ENCODE data around the gene PCBP3.
"Not testable (repeated sequence)": the region's sequence is repeated elsewhere in the genome, so short reads cannot be mapped to it uniquely, and the experiment has no call there.

PCBP3 gene

DNA sequence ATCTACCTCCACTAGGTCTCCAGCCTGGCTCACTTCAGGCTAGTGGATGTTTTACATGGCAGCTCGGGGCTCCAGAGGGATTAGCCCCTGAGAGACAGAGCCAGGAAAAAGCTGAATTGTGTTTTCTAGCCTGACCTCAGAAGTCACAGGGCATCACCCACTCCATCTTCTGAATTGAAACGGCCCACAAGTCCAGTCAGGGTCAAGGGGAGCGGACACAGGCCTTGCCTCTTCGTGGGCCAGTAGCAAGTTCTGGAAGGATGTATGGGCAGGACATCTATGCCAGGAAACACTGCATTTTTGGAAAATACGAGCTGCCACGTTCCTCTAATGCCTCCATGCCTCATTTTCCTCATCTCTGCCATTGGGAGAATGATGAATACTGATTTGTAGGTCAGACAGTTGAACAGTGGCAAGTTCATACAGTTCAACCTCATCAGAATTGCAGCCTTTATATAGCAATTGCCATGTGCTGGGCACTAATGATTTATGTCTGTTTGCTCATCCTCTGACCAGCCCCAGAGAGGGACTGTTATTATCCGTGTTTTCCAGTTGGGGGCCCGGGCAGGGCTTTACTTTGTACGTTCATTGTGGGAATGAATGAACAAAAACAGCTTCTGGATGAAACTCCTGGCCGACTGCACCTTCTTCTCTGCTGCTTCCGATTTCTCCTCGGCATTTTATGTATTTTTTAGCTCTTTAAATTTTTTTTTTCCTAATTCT, 23.2 kb upstream of the PCBP3 start:
- no peaks in the 10 kb centered on the region for H4K20me1 ChIP-seq (ENCODE audit: insufficient read depth, low read length)
- TF ChIP-seq, protein P1, sequence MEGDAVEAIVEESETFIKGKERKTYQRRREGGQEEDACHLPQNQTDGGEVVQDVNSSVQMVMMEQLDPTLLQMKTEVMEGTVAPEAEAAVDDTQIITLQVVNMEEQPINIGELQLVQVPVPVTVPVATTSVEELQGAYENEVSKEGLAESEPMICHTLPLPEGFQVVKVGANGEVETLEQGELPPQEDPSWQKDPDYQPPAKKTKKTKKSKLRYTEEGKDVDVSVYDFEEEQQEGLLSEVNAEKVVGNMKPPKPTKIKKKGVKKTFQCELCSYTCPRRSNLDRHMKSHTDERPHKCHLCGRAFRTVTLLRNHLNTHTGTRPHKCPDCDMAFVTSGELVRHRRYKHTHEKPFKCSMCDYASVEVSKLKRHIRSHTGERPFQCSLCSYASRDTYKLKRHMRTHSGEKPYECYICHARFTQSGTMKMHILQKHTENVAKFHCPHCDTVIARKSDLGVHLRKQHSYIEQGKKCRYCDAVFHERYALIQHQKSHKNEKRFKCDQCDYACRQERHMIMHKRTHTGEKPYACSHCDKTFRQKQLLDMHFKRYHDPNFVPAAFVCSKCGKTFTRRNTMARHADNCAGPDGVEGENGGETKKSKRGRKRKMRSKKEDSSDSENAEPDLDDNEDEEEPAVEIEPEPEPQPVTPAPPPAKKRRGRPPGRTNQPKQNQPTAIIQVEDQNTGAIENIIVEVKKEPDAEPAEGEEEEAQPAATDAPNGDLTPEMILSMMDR (IDR thresholded peaks at IDR 0.05; ENCODE audit: borderline replicate concordance, extremely low read depth, low read length, poor library complexity, severe bottlenecking) = no peak
- TF ChIP-seq EZH2 (IDR thresholded peaks at IDR 0.05; ENCODE audit: borderline replicate concordance, low read depth, low read length, severe bottlenecking) = no peak
- H3K4me1 ChIP-seq (ENCODE audit: insufficient read depth, low read length) = peaks cover 31% of the 10 kb centered on the region
- ATAC-seq (ENCODE audit: insufficient read depth, low read depth) = no peak
- no peaks in the 10 kb centered on the region for H3K27me3 ChIP-seq (ENCODE audit: insufficient read depth, low read length, poor library complexity)
- H3K9me3 ChIP-seq (ENCODE audit: insufficient read depth, low read length, severe bottlenecking) = no peaks in the 10 kb centered on the region
- H3K9ac ChIP-seq (ENCODE audit: low read depth, low read length) = no peak overlapping the region
- H3K4me2 ChIP-seq (ENCODE audit: insufficient read depth, low read length) = no peak overlapping the region
- no peak overlapping the region for H2AFZ ChIP-seq (ENCODE audit: low read depth, low read length)
- no peak overlapping the region for H3K27ac ChIP-seq (ENCODE audit: low read length)
- no peaks in the 10 kb centered on the region for H3K79me2 ChIP-seq (ENCODE audit: insufficient read depth, low read length)
- no peak overlapping the region for H3K4me3 ChIP-seq (ENCODE audit: low read depth in 1 of 2, low read length in 2 of 2)
- no peak for DNase-seq
- H3K36me3 ChIP-seq (ENCODE audit: insufficient read depth, low read length) = no peaks in the 10 kb centered on the region

DNA sequence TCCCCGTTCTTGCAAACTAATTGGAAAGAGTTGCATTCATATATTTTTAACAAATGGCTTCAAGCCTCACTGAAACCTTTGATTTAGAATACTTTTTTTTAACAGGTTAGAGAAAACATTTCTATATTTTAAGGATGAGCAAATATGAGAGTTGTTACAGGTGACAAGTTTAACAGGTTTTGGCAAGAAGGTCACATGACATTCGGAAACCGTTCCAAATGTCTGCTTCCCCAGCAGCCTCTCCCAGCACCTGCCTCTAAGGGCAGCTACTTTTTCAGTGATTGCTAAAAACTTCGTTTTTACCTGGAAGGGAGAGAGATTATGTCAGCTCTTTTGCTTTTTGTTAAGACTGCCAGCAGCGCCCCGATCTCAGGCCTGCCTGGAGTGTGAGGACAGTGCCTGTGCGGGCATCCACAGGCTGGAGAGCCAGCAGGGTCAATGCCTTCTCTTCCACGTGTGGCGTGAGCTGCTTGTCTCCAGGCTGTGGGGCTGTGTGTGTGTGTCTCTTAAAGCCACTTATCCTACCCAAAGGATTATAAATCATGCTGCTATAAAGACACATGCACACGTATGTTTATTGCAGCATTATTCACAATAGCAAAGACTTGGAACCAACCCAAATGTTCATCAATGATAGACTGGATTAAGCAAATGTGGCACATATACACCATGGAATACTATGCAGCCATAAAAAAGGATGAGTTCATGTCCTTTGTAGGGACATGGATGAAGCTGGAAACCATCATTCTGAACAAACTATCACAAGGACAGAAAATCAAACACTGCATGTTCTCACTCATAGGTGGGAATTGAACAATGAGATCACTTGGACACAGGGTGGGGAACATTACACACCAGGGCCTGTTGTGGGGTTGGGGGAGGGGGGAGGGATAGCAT, 21.8 kb upstream of the PCBP3 start:
- peaks cover 18% of the 10 kb centered on the region for H3K4me1 ChIP-seq (ENCODE audit: insufficient read depth, low read length)
- ATAC-seq (ENCODE audit: insufficient read depth, low read depth); H3K4me2 ChIP-seq (ENCODE audit: insufficient read depth, low read length); H3K9ac ChIP-seq (ENCODE audit: low read depth, low read length); H3K36me3 ChIP-seq (ENCODE audit: insufficient read depth, low read length); H3K79me2 ChIP-seq (ENCODE audit: insufficient read depth, low read length); H4K20me1 ChIP-seq (ENCODE audit: insufficient read depth, low read length); H2AFZ ChIP-seq (ENCODE audit: low read depth, low read length); H3K27me3 ChIP-seq (ENCODE audit: insufficient read depth, low read length, poor library complexity); H3K27ac ChIP-seq (ENCODE audit: low read length); H3K9me3 ChIP-seq (ENCODE audit: insufficient read depth, low read length, severe bottlenecking); H3K4me3 ChIP-seq (ENCODE audit: low read depth in 1 of 2, low read length in 2 of 2); DNase-seq: not testable (repeated sequence)

DNA sequence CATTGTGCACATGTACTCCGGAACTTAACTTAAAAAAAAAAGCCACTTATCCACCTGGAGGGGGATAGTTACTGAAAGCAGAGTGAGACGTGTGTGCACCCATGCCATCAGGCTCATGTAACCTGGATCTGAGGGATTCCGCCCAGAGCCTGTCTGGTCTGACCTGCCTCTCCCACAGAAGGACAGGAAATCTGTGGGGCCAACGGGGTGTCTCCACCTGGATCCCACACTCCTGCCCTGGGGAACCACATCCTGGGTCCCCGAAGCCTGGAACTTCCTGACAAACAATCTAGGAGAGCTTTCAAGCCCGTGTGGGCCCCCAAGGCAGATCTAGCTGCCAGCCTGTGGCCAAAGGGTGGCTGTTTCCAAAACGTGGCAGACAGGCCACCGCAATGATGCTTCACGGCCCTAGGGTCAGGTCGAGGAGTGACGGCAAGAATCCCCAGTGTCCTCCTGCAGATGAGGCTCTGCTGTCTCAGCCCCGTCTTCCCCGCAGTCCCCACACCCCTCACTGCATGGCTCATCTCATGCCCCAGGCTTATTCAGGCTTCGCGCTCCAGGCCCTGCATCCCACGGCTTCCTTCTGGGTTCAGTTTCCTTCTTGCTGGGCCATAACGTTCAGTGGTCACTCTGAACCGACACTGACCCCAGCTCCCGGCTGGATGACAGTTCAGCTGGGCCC, 21.0 kb upstream of the PCBP3 start:
- ATAC-seq (ENCODE audit: insufficient read depth, low read depth) (peak; percentile 31; the same call in 1 of the 3 replicates), DNase-seq (no peak)
- no peak overlapping the region for H2AFZ ChIP-seq (ENCODE audit: low read depth, low read length)
- H4K20me1 ChIP-seq (ENCODE audit: insufficient read depth, low read length) = no peaks in the 10 kb centered on the region
- H3K4me1 ChIP-seq (ENCODE audit: insufficient read depth, low read length) = peaks cover 9% of the 10 kb centered on the region
- TF ChIP-seq EZH2 (IDR thresholded peaks at IDR 0.05; ENCODE audit: borderline replicate concordance, low read depth, low read length, severe bottlenecking) = no peak
- TF ChIP-seq, protein P1 (IDR thresholded peaks at IDR 0.05; ENCODE audit: borderline replicate concordance, extremely low read depth, low read length, poor library complexity, severe bottlenecking) = no peak
- no peaks in the 10 kb centered on the region for H3K9me3 ChIP-seq (ENCODE audit: insufficient read depth, low read length, severe bottlenecking)
- no peak overlapping the region for H3K4me2 ChIP-seq (ENCODE audit: insufficient read depth, low read length)
- no peaks in the 10 kb centered on the region for H3K79me2 ChIP-seq (ENCODE audit: insufficient read depth, low read length)
- no peak overlapping the region for H3K9ac ChIP-seq (ENCODE audit: low read depth, low read length)
- no peaks in the 10 kb centered on the region for H3K27me3 ChIP-seq (ENCODE audit: insufficient read depth, low read length, poor library complexity)
- 0 out of 2 replicates have a peak overlapping the region, but pooled peaks have one; percentile 11 for H3K27ac ChIP-seq (ENCODE audit: low read length)
- no peak overlapping the region for H3K4me3 ChIP-seq (ENCODE audit: low read depth in 1 of 2, low read length in 2 of 2)
- H3K36me3 ChIP-seq (ENCODE audit: insufficient read depth, low read length) = no peaks in the 10 kb centered on the region
